Measurements from ENCODE around the gene ITGBL1.

The ITGBL1 gene

DNA sequence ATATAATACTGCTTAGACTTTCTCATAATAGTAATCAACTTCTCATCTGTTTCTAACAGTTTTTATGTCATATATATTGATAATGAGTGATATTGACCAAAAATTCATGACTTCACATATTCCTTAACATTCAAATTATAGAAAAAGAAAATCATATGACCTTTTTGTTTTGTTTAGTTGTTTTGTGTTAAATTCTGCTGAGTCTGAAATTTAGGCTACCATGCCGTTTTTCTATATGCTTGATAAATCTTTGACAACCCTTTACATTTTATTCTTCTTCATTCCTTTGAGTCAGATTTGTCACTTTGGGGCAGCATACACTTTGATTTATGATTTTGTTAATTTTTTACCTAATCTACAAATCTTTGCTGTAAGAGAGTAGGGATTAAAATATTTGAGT lies 176.4 kb downstream of the ITGBL1 start:
- Mint-ChIP-seq H3K27me3 (peaks cover 23% of the 10 kb centered on the region), H3K36me3 (ENCODE audit: insufficient read depth) (no peaks in the 10 kb centered on the region), H3K4me1 (peaks cover 20% of the 10 kb centered on the region), H3K4me3 (no peak overlapping the region), H3K27ac (ENCODE audit: low read depth) (no peak overlapping the region), H3K9me3 (no peaks in the 10 kb centered on the region)
- DNase-seq (ENCODE audit: low spot score in 2 of 2) (no peak), ATAC-seq (replicated peaks; ENCODE audit: extremely low read depth, poor library complexity, severe bottlenecking) (no peak)

DNA sequence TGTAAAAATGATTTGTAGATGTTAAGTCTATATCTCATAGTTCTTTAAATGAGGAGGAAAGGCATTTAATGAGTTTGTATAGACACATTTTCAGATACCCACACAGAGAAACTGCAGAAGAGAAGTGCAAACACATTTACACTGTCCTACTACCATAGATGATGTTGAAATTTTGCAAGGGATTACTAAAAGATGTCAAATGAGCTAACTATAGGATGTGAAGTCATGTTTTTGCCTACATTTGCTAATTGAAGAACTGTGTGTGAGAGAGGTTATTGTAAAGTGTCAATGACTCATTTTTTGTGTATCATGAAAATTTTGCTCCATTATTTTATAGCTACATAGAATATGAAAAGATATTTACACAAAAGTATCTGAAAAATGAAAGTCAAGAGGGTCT lies 178.9 kb downstream of the ITGBL1 start:
- ATAC-seq (replicated peaks; ENCODE audit: extremely low read depth, poor library complexity, severe bottlenecking) (no peak), DNase-seq (ENCODE audit: low spot score in 2 of 2) (no peak)
- Mint-ChIP-seq H3K4me1 (peaks cover 10% of the 10 kb centered on the region), H3K36me3 (ENCODE audit: insufficient read depth) (no peaks in the 10 kb centered on the region), H3K9me3 (no peaks in the 10 kb centered on the region), H3K27ac (ENCODE audit: low read depth) (no peak overlapping the region), H3K27me3 (peaks cover 23% of the 10 kb centered on the region), H3K4me3 (no peak overlapping the region)

DNA sequence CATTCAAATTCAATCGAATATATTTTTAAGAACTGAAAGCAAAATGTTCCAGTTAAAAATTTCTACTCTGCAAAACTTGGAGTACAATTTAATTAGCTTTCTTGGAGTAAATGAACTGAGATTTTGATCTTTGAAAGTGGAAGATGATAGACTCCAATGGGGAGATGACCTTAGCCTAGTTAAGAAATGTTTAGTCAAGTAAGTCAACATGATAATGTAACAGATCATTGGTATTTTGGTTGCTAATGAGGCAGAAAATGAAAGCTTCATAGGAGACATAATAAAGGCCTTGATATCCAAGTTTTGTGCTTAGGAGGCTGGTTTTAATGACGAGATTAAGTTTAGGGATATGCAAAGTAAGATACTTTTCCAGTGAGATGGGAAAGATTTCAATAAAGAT lies 181.7 kb downstream of the ITGBL1 start:
- peaks cover 23% of the 10 kb centered on the region for H3K27me3 Mint-ChIP-seq
- no peaks in the 10 kb centered on the region for H3K9me3 Mint-ChIP-seq
- ATAC-seq (replicated peaks; ENCODE audit: extremely low read depth, poor library complexity, severe bottlenecking) (no peak), DNase-seq (ENCODE audit: low spot score in 2 of 2) (no peak)
- no peak overlapping the region for H3K4me3 Mint-ChIP-seq
- no peak overlapping the region for H3K27ac Mint-ChIP-seq (ENCODE audit: low read depth)
- H3K36me3 Mint-ChIP-seq (ENCODE audit: insufficient read depth): no peaks in the 10 kb centered on the region
- no peaks in the 10 kb centered on the region for H3K4me1 Mint-ChIP-seq

DNA sequence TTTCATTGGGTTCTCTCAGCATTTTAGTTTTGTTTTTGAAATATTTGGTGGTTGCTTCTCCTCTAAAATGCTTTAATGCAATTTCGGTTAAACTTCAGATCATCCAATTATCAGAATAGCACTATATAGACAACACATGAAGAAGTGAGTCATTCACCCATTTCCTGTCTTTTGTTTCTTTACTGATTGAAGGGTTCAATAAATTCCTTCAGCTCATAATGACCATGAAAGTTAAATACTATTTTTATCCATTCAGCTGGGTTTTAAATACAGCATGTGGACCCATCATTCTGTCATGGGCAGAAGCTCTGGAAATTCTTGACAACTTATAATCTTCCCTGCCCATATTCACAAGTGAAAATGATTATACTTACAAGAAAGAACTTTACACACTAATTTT lies 187.2 kb downstream of the ITGBL1 start:
- H3K9me3 Mint-ChIP-seq: no peaks in the 10 kb centered on the region
- no peak for ATAC-seq (replicated peaks; ENCODE audit: extremely low read depth, poor library complexity, severe bottlenecking)
- H3K27ac Mint-ChIP-seq (ENCODE audit: low read depth): no peak overlapping the region
- no peaks in the 10 kb centered on the region for H3K36me3 Mint-ChIP-seq (ENCODE audit: insufficient read depth)
- H3K4me1 Mint-ChIP-seq: no peaks in the 10 kb centered on the region
- no peak overlapping the region for H3K4me3 Mint-ChIP-seq
- peaks cover 11% of the 10 kb centered on the region for H3K27me3 Mint-ChIP-seq
- no peak for DNase-seq (ENCODE audit: low spot score in 2 of 2)

DNA sequence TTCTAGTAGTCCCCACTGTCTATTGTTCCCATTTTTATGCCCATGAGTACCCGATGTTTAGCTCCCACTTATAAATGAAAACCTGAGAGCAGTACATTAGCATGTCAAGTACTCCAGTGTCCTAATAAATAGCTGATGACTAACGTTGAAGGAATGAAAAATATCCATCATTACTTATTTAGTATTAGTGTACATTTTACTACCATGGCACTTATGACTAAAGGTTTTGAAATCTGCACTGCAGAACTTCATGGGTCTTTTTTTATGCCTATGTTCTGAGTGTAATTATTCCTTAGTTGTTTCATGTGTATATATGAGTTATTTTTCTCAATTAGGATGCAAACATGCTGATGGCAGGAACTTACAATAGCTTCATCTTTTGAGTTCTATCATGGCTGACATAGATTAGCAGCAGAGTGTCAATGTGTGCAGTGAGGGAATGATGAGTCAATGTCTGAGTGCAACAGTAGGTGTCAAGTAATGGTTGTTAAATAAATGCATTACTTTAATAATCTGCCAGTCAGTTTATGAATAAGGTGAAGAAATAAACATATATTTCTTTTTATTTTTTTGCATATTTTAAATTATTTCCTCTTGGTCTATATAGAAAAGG lies 188.4 kb downstream of the ITGBL1 start:
- peaks cover 22% of the 10 kb centered on the region for H3K27me3 Mint-ChIP-seq
- DNase-seq (ENCODE audit: low spot score in 2 of 2): no peak
- no peaks in the 10 kb centered on the region for H3K9me3 Mint-ChIP-seq
- no peaks in the 10 kb centered on the region for H3K4me1 Mint-ChIP-seq
- H3K27ac Mint-ChIP-seq (ENCODE audit: low read depth): no peak overlapping the region
- no peaks in the 10 kb centered on the region for H3K36me3 Mint-ChIP-seq (ENCODE audit: insufficient read depth)
- no peak overlapping the region for H3K4me3 Mint-ChIP-seq
- no peak for ATAC-seq (replicated peaks; ENCODE audit: extremely low read depth, poor library complexity, severe bottlenecking)

DNA sequence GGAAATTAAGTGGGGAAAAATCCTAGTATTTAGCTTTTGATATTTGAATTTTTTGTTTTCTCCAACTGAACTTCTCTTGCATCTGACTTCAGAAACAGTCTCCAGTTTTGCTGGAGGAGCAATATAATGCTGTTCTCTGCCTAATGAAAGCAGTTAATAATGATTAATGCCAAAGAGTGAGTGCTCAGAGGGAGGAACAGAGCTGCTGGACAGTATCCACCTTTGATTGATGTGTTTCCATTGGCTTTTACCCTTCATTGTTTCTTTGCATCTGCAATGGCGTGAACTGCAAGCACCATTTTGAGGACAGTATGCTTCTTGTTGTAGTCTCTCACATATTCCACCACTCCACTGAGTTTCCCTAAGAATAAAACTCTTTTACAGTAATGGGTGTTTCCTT lies 193.4 kb downstream of the ITGBL1 start:
- Mint-ChIP-seq H3K4me3 (no peak overlapping the region), H3K36me3 (ENCODE audit: insufficient read depth) (no peaks in the 10 kb centered on the region), H3K27ac (ENCODE audit: low read depth) (no peak overlapping the region), H3K9me3 (no peaks in the 10 kb centered on the region), H3K4me1 (no peaks in the 10 kb centered on the region), H3K27me3 (peaks cover 40% of the 10 kb centered on the region)
- DNase-seq (ENCODE audit: low spot score in 2 of 2) (no peak), ATAC-seq (replicated peaks; ENCODE audit: extremely low read depth, poor library complexity, severe bottlenecking) (no peak)

DNA sequence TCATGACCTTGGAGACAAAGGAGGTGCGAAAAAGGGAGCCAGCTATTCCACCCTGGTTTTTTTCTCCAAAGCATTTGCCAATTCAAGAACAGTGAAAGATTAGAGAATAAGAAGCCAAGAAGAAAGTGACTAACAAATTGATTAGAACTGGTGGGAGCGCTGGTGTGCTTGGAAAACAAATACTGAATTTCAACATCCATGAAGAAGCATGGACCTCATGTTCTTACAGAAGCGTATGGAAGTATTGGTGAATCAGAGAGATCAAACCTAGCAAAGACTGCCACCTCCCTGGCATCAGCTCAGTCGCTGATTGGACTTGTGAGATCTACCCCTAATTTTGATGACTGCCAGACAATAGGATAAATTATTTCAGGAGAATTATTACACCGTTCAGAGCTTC lies 195.3 kb downstream of the ITGBL1 start:
- Mint-ChIP-seq H3K27me3 (peaks cover 57% of the 10 kb centered on the region), H3K36me3 (ENCODE audit: insufficient read depth) (no peaks in the 10 kb centered on the region), H3K9me3 (no peaks in the 10 kb centered on the region), H3K4me1 (no peaks in the 10 kb centered on the region), H3K27ac (ENCODE audit: low read depth) (no peak overlapping the region), H3K4me3 (no peak overlapping the region)
- ATAC-seq (replicated peaks; ENCODE audit: extremely low read depth, poor library complexity, severe bottlenecking) (no peak), DNase-seq (ENCODE audit: low spot score in 2 of 2) (no peak)

DNA sequence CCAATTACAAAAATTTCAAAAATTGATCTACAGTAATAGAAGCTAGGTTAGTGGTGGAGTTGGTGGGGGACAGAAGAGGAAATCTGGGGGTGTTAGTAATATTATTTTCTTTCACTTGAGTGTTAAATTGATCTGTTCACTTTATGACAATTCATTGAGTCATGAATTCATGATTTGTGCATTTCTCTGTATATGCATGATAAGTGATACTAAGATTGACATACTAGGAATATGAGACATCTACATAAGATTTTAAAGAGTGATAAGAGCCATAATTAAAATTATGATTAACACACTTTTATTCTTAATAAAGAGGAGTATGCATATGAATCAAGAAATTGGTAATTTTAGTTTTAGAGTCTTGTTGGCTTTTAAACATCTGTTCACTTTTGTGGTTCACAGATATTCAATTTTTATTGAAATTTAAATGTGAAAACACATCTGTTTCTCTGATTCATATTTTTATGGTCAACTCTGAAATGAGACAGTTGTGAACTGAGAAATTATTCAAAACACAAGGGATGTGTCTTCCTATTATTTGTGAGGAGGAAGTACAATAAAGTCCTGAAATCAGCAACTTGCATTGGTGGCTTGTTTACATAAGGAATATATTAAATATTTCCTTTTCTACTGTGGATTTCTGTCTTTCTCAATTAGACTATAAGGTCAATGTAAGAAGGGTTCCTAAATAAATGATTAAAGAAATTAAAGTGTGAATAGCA lies 196.5 kb downstream of the ITGBL1 start:
- no peaks in the 10 kb centered on the region for H3K4me1 Mint-ChIP-seq
- H3K4me3 Mint-ChIP-seq: no peak overlapping the region
- peaks cover 66% of the 10 kb centered on the region for H3K27me3 Mint-ChIP-seq
- ATAC-seq (replicated peaks; ENCODE audit: extremely low read depth, poor library complexity, severe bottlenecking) (no peak), DNase-seq (ENCODE audit: low spot score in 2 of 2) (no peak)
- H3K36me3 Mint-ChIP-seq (ENCODE audit: insufficient read depth): no peaks in the 10 kb centered on the region
- no peaks in the 10 kb centered on the region for H3K9me3 Mint-ChIP-seq
- H3K27ac Mint-ChIP-seq (ENCODE audit: low read depth): no peak overlapping the region

DNA sequence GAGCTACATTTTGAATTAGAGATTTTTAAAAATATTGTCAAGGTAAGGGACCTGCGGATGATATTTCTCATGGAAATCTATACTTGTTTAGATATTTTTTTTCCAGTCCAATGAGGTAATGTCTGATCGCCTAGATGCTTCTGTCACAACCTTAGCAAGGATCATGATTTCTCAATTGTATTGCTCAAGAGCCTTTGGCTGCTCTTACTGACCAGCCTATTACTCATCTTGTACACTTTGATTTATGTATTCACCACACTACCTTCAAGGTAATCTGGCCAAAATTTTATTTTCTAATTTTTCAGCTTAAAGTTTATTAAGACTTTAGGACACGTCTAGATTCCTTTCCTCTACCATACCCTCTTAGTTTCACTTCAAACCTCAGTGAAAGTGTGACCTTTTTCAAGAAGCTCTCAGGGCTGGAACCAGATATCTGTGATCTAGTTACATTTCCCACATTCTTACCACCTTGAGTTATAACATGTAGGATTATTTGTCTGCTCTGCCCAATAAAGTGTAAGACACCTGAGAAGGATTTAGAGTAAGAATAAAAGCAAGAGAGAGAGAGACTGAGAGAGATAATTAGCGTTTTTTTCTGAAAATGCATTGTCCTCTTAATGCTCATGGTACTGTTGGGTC lies 197.1 kb downstream of the ITGBL1 start:
- Mint-ChIP-seq H3K9me3 (no peaks in the 10 kb centered on the region), H3K27ac (ENCODE audit: low read depth) (no peak overlapping the region), H3K4me3 (no peak overlapping the region), H3K4me1 (no peaks in the 10 kb centered on the region), H3K36me3 (ENCODE audit: insufficient read depth) (no peaks in the 10 kb centered on the region), H3K27me3 (peaks cover 66% of the 10 kb centered on the region)
- ATAC-seq (replicated peaks; ENCODE audit: extremely low read depth, poor library complexity, severe bottlenecking) (no peak), DNase-seq (ENCODE audit: low spot score in 2 of 2) (no peak)

DNA sequence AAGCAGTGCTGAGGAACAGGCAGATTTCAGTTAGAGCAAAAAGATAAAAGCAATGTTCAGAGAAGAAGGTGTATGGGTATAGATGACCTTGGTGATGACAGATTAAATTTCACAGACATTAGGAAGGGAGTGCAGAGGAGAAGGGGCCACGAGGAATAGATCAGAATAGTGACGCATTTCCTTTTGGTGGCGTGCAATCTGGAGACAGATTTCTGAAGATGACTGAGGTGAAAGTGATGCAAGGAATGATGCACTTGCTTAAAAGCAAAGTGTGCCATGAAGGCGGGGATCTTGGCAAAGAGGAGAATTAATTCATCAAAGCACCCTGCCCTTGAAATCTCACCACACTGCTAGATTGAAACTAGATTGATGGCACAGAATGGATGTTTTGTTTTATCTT lies 202.4 kb downstream of the ITGBL1 start:
- Mint-ChIP-seq H3K9me3 (no peaks in the 10 kb centered on the region), H3K4me1 (no peaks in the 10 kb centered on the region), H3K36me3 (ENCODE audit: insufficient read depth) (no peaks in the 10 kb centered on the region), H3K4me3 (no peak overlapping the region), H3K27me3 (peaks cover 55% of the 10 kb centered on the region), H3K27ac (ENCODE audit: low read depth) (no peak overlapping the region)
- ATAC-seq (replicated peaks; ENCODE audit: extremely low read depth, poor library complexity, severe bottlenecking) (no peak), DNase-seq (ENCODE audit: low spot score in 2 of 2) (no peak)

DNA sequence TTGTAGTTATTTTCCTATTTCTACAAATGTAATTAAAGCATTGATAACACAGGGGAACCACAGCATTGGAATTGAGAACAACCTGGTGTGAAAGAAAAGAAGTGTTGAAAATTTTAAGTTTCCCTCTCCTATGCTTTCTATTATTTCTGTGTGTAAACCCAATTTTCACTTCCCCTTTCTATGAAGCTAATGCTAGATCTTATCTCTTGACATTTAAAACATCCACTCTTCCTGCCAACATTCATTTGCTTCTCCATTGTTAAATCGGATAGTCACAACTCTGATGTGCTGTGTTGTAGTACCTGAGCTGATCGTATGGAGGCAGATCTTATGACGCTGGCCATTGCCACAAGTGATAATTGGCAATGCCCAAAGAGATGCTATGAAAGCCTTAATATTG lies 203.0 kb downstream of the ITGBL1 start:
- peaks cover 61% of the 10 kb centered on the region for H3K27me3 Mint-ChIP-seq
- H3K4me3 Mint-ChIP-seq: no peak overlapping the region
- H3K9me3 Mint-ChIP-seq: no peaks in the 10 kb centered on the region
- no peak for DNase-seq (ENCODE audit: low spot score in 2 of 2)
- no peaks in the 10 kb centered on the region for H3K36me3 Mint-ChIP-seq (ENCODE audit: insufficient read depth)
- H3K27ac Mint-ChIP-seq (ENCODE audit: low read depth): no peak overlapping the region
- H3K4me1 Mint-ChIP-seq: no peaks in the 10 kb centered on the region
- ATAC-seq (replicated peaks; ENCODE audit: extremely low read depth, poor library complexity, severe bottlenecking): no peak

DNA sequence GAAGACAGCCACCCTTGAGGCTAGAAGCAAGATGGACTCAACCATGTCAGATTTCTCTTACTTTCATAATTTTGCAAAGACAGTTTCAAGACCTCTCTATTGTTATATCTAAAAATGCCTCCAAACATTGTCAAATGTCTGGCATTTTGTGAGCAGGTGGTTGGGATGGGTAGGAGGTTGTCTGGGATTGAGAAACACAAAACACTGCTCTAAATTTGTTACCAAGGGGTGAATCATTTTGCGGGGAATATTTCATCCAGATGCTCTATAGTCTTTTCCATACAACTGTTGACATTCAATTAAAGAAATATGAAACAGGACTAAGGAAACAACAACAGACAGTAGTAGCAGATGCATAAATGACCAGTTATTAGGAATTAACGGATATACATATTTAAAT lies 208.2 kb downstream of the ITGBL1 start:
- H3K27ac Mint-ChIP-seq (ENCODE audit: low read depth): no peak overlapping the region
- no peak overlapping the region for H3K4me3 Mint-ChIP-seq
- DNase-seq (ENCODE audit: low spot score in 2 of 2) (no peak), ATAC-seq (replicated peaks; ENCODE audit: extremely low read depth, poor library complexity, severe bottlenecking) (no peak)
- H3K9me3 Mint-ChIP-seq: no peaks in the 10 kb centered on the region
- H3K27me3 Mint-ChIP-seq: peaks cover 24% of the 10 kb centered on the region
- H3K4me1 Mint-ChIP-seq: no peaks in the 10 kb centered on the region
- no peaks in the 10 kb centered on the region for H3K36me3 Mint-ChIP-seq (ENCODE audit: insufficient read depth)

DNA sequence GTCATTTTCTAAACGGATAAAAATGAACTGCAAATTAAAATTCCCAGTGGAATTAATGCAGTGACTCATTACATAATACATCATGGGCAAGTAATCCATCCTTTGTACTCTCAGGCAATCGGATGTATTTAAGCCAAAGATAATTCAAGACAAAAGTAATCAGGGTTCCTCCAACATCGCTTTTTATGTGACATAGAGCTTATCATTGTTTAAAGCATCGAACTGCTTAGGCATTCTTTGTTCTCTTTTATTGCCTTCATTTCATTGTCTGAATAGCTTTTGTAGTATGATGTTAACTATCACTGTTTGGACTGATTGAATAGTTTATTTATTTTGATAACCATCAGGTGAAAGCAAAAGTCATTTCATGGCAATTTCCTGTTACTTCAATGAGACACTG lies 209.4 kb downstream of the ITGBL1 start:
- Mint-ChIP-seq H3K4me3 (no peak overlapping the region), H3K27ac (ENCODE audit: low read depth) (no peak overlapping the region), H3K4me1 (no peaks in the 10 kb centered on the region), H3K27me3 (peaks cover 32% of the 10 kb centered on the region), H3K36me3 (ENCODE audit: insufficient read depth) (no peaks in the 10 kb centered on the region), H3K9me3 (no peaks in the 10 kb centered on the region)
- ATAC-seq (replicated peaks; ENCODE audit: extremely low read depth, poor library complexity, severe bottlenecking) (no peak), DNase-seq (ENCODE audit: low spot score in 2 of 2) (no peak)

All from central memory CD8-positive, alpha-beta T cell (primary cell).